Effector memory CD4-positive, alpha-beta T cell (primary cell): Measurements from ENCODE around the gene ZNF423.
"Not testable (repeated sequence)": the region's sequence is repeated elsewhere in the genome, so short reads cannot be mapped to it uniquely, and the experiment has no call there.

Experiments
- DNase-seq, 3 donors: peaks; one replicate each; pipeline ENCODE4 v3.0.0-alpha.2; 2020
- H3K27ac ChIP-seq: 2 replicates; pipeline ENCODE4 v1.7.0; 2013; ENCODE audit warnings: mild to moderate bottlenecking, low read length, moderate library complexity; ENCODE audit not compliant: insufficient read depth, poor library complexity, severe bottlenecking
- H3K27me3 ChIP-seq: replicated peaks from 2 replicates; pipeline ENCODE4 v1.7.0; 2013; ENCODE audit warnings: mild to moderate bottlenecking, low read length; ENCODE audit not compliant: insufficient read depth, control insufficient read depth, poor library complexity, severe bottlenecking
- H3K36me3 ChIP-seq: 2 replicates; pipeline ENCODE4 v1.7.0; 2013; ENCODE audit warnings: mild to moderate bottlenecking, low read length, moderate library complexity; ENCODE audit not compliant: control insufficient read depth, insufficient read depth
- H3K4me1 ChIP-seq: 2 replicates; pipeline ENCODE4 v1.7.0; 2013; ENCODE audit warnings: low read length, mild to moderate bottlenecking; ENCODE audit not compliant: control insufficient read depth, insufficient read depth, poor library complexity, severe bottlenecking
- H3K4me3 ChIP-seq: 2 replicates; pipeline ENCODE4 v1.7.0; 2013; ENCODE audit warnings: low read length, low read depth, mild to moderate bottlenecking; ENCODE audit not compliant: insufficient read depth, poor library complexity, severe bottlenecking
- H3K9me3 ChIP-seq: 2 replicates; pipeline ENCODE4 v1.7.0; 2013; ENCODE audit warnings: mild to moderate bottlenecking, low read length, moderate library complexity; ENCODE audit not compliant: control insufficient read depth

The ZNF423 gene

GRCh38 chr16:49679095-49679494, 176.8 kb downstream of the ZNF423 start:
- no peaks in the 10 kb centered on the region for H3K9me3 ChIP-seq
- DNase-seq = no peak
- H3K27me3 ChIP-seq = no peaks in the 10 kb centered on the region

DNA sequence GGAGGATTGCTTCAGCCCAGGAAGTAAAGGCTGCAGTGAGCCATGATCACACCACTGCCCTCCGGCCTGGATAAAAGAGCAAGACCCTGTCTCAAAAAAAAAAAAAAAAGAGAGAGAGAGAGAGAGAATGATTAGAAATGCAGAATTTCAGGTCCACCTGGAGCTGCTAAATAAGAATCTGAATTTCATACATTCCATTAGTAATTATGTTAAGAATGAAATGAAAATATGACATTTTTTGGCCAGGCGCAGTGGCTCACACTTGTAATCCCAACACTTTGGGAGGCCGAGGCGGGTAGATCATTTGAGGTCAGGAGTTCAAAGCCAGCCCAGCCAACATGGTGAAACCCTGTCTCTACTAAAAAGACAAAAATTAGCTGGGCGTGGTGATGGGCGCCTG, 178.3 kb downstream of the ZNF423 start:
- DNase-seq, H3K4me3 ChIP-seq, H3K36me3 ChIP-seq, H3K4me1 ChIP-seq, H3K27ac ChIP-seq, H3K27me3 ChIP-seq, H3K9me3 ChIP-seq: not testable (repeated sequence)

More at GRCh38 chr16:49679095-49679494, 176.8 kb downstream of the ZNF423 start:
- Histone ChIP-seq H3K36me3 (no peaks in the 10 kb centered on the region), H3K4me1 (no peaks in the 10 kb centered on the region), H3K27ac (no peak overlapping the region), H3K4me3 (no peak overlapping the region)

DNA sequence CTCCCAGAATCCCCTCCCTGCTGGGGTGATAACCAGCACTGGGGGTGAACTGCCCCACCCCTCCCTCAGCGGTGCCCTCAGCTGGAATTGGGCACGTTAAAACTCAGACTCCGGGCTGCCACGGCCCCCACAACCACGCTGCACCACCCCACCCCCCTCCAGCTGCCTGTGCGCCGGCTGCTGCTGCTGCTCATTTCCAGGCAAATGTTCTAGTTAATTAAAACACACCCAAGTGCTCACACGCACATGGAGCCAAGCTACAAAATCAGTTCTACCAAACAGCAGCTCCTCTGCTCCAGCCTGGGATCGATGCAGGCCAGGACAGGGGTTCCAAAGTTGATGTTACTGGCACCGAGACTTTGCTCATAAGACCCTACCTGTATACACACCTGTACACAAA, 180.5 kb downstream of the ZNF423 start:
- H3K36me3 ChIP-seq = no peaks in the 10 kb centered on the region
- no peaks in the 10 kb centered on the region for H3K9me3 ChIP-seq
- H3K27me3 ChIP-seq = no peaks in the 10 kb centered on the region
- DNase-seq = no peak
- no peak overlapping the region for H3K4me3 ChIP-seq
- H3K27ac ChIP-seq = no peak overlapping the region
- H3K4me1 ChIP-seq = no peaks in the 10 kb centered on the region

GRCh38 chr16:49674990-49675389, 180.9 kb downstream of the ZNF423 start:
- DNase-seq = no peak
- no peaks in the 10 kb centered on the region for H3K27me3 ChIP-seq
- no peak overlapping the region for H3K4me3 ChIP-seq
- H3K36me3 ChIP-seq = no peaks in the 10 kb centered on the region
- H3K4me1 ChIP-seq = no peaks in the 10 kb centered on the region
- no peaks in the 10 kb centered on the region for H3K9me3 ChIP-seq
- H3K27ac ChIP-seq = no peak overlapping the region

DNA sequence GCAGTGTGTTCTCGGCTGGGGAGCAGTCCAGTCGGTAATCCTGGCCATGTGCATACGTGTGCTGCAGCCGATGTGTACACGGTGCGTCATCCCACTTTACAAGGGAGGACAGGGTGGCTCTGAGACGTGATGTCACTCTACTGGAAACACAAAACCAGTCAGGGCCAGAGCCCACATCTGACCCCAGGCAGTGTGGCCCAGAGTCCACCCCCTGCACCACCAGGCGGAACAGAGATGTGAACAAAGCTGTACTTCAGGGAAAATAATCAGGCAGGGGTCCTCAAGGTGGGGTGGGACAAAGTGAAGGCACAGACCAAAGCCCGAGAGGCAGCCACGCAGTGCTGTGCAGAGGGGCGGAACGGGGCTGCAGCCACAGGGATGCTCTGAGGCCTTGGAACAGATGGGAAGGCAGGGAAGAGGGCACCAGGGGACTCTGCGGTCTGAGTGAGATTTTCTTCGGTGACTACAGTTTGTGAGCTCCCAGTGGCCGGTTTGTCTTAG, 181.5 kb downstream of the ZNF423 start:
- DNase-seq = no peak
- Histone ChIP-seq H3K27me3 (no peaks in the 10 kb centered on the region), H3K4me3 (no peak overlapping the region), H3K4me1 (no peaks in the 10 kb centered on the region), H3K27ac (no peak overlapping the region), H3K36me3 (no peaks in the 10 kb centered on the region), H3K9me3 (no peaks in the 10 kb centered on the region)

- no peaks in the 10 kb centered on the region for H3K27me3 ChIP-seq
- no peak overlapping the region for H3K27ac ChIP-seq
- no peaks in the 10 kb centered on the region for H3K36me3 ChIP-seq
- no peak overlapping the region for H3K4me3 ChIP-seq
- DNase-seq = no peak
- no peaks in the 10 kb centered on the region for H3K9me3 ChIP-seq
- no peaks in the 10 kb centered on the region for H3K4me1 ChIP-seq
Measured at GRCh38 chr16:49673442-49673841, 182.5 kb downstream of the ZNF423 start.

GRCh38 chr16:49672753-49673152, 183.2 kb downstream of the ZNF423 start:
- H3K4me3 ChIP-seq = no peak overlapping the region
- H3K27ac ChIP-seq = no peak overlapping the region
- no peak for DNase-seq
- no peaks in the 10 kb centered on the region for H3K27me3 ChIP-seq
- H3K36me3 ChIP-seq = no peaks in the 10 kb centered on the region
- H3K4me1 ChIP-seq = no peaks in the 10 kb centered on the region
- no peaks in the 10 kb centered on the region for H3K9me3 ChIP-seq

GRCh38 chr16:49671333-49671732, 184.6 kb downstream of the ZNF423 start:
- Histone ChIP-seq H3K27me3 (no peaks in the 10 kb centered on the region), H3K36me3 (no peaks in the 10 kb centered on the region), H3K4me3 (no peak overlapping the region), H3K9me3 (no peaks in the 10 kb centered on the region), H3K27ac (no peak overlapping the region), H3K4me1 (no peaks in the 10 kb centered on the region)
- DNase-seq = no peak

DNA sequence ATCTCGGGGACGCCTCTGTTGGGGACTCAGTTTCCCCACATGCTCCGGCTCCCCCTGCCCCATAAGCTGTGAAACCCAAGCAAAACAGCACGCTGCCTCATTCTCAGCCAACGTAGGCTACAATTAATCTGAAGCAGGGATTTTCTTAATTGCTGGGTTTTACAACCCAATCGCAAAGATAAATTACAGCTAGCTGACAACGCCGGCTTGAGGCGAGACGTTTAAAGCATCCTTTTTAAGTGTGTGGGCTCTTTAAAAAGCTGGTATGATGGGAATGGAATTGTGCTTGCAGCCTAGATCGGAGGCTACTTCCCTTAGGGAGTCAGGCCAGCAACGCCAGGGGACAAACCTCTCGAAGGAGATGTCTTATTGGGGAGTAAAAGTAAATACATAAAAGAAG, 185.3 kb downstream of the ZNF423 start:
- no peak overlapping the region for H3K4me3 ChIP-seq
- no peaks in the 10 kb centered on the region for H3K36me3 ChIP-seq
- no peak for DNase-seq
- no peaks in the 10 kb centered on the region for H3K27me3 ChIP-seq
- H3K27ac ChIP-seq = no peak overlapping the region
- no peaks in the 10 kb centered on the region for H3K9me3 ChIP-seq
- H3K4me1 ChIP-seq = no peaks in the 10 kb centered on the region

DNA sequence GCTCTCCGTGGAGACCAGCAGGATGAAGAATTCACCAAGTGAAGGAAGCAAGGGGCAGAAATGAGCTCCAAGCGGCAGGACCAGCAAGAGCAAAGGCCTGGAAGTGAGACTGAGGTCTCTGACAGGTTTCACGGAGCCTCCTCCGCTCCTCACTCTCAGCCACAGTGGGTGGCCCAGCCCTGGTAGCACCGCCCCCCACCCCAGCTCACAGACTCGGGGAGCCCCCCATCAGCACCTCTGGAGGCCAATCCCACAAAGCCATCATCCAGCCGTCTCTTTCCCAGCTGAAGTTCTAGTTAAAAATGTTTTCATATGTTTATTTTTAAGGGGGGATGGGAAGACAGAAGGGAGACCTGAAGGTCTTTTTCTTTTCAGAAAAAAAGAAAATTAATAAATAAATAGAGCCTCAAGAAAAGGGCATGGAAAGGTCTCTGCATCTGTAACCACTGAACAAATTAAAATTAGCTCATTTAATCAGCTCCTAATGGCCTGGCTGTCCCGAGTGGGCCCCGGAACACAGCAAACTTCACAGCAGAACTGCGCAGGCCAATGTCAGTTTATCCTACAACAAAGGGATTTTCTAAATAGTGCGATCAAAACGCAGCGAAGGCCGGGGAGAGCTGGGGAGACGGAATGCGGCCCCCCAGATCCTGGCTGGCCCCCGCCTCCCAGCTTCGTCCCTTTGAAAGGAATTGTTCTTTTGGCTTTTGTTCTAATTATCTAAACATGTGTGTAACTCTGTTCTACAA, 190.3 kb downstream of the ZNF423 start:
- Histone ChIP-seq H3K27ac (no peak overlapping the region), H3K27me3 (no peaks in the 10 kb centered on the region), H3K36me3 (no peaks in the 10 kb centered on the region), H3K4me3 (no peak overlapping the region), H3K9me3 (no peaks in the 10 kb centered on the region), H3K4me1 (no peaks in the 10 kb centered on the region)
- no peak for DNase-seq
